Vagina (tissue), 2 donors: ENCODE results near the gene HOXB7. TPM values are rescaled to one million over a fixed set of nuclear protein-coding genes. Genes with fewer than 3 reads are reported as not detected.

Experiments used
- DNase-seq, 2 donors: peaks; one replicate each; pipeline ENCODE4 v3.0.0-alpha.2; 2017; ENCODE audit errors: extremely low spot score in 2 of 2
- H3K27ac ChIP-seq: fragments of 200-600 bp; sonication (generic); one replicate; pipeline ENCODE4 v1.5.1; 2019
- H3K27me3 ChIP-seq: fragments of 200-600 bp; sonication (generic); one replicate; pipeline ENCODE4 v1.5.1; 2019
- H3K36me3 ChIP-seq, 2 donors: fragments of 200-600 bp; sonication (generic); one replicate each; pipeline ENCODE4 v1.5.1; 2017 to 2019
- H3K4me1 ChIP-seq: fragments of 200-600 bp; sonication (generic); one replicate; pipeline ENCODE4 v1.5.1; 2019
- H3K4me3 ChIP-seq, 2 donors: fragments of 200-600 bp; sonication (generic); 1 replicate in 1 of 2; 2 replicates in 1 of 2; pipeline ENCODE4 v1.5.1; 2016 to 2019
- H3K9me3 ChIP-seq: fragments of 200-600 bp; sonication (generic); one replicate; pipeline ENCODE4 v1.5.1; 2019
- POLR2A ChIP-seq, 2 donors: fragments of 450-650 bp; IDR thresholded peaks; one replicate each; pipeline ENCODE4 v1.6.1; 2017; ENCODE audit warnings: antibody characterized with exemption in 2 of 2, mild to moderate bottlenecking in 2 of 2, moderate library complexity in 2 of 2
- POLR2AphosphoS5 ChIP-seq, 2 donors: sonication (generic); formaldehyde crosslinking; IDR thresholded peaks; one replicate each; pipeline ENCODE4 v1.9.0; 2017; ENCODE audit warnings: antibody characterized with exemption in 2 of 2, mild to moderate bottlenecking in 2 of 2, low read depth in 1 of 2; ENCODE audit not compliant: insufficient read depth in 1 of 2
- intact Hi-C: fragments of 100-400 bp; cut with DNase I; formaldehyde crosslinking; loops from one replicate; pipeline ENCODE4 v1.15.1; 2023
- total RNA-seq: library from RNA; depleted of rRNA; stranded (reverse); fragments of >200 nt; gene quantifications from one replicate; pipeline ENCODE4 v1.2.3, GENCODE V29; 2016
- TF ChIP-seq, protein P1 (sequence below), 3 experiments: fragments of 450-650 bp in 2 of 3; fragments of 200-600 bp in 1 of 3; sonication (generic) in 1 of 3; IDR thresholded peaks; one replicate each; pipeline ENCODE4 v1.5.1; 2017 to 2019; ENCODE audit warnings: antibody characterized with exemption in 3 of 3, mild to moderate bottlenecking in 2 of 3, moderate library complexity in 2 of 3

The HOXB7 gene
- total RNA-seq, 1 donor from 2014 or later = 3.2 TPM

GRCh38 chr17:48569674-48570324 lies 41.0 kb downstream of the HOXB7 start:
- TF ChIP-seq, protein P1, sequence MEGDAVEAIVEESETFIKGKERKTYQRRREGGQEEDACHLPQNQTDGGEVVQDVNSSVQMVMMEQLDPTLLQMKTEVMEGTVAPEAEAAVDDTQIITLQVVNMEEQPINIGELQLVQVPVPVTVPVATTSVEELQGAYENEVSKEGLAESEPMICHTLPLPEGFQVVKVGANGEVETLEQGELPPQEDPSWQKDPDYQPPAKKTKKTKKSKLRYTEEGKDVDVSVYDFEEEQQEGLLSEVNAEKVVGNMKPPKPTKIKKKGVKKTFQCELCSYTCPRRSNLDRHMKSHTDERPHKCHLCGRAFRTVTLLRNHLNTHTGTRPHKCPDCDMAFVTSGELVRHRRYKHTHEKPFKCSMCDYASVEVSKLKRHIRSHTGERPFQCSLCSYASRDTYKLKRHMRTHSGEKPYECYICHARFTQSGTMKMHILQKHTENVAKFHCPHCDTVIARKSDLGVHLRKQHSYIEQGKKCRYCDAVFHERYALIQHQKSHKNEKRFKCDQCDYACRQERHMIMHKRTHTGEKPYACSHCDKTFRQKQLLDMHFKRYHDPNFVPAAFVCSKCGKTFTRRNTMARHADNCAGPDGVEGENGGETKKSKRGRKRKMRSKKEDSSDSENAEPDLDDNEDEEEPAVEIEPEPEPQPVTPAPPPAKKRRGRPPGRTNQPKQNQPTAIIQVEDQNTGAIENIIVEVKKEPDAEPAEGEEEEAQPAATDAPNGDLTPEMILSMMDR (IDR thresholded peaks at IDR 0.05) = no peak
- TF ChIP-seq POLR2AphosphoS5 (IDR thresholded peaks at IDR 0.05; ENCODE audit: insufficient read depth in 1 of 2, low read depth in 1 of 2) (no peak), POLR2A (IDR thresholded peaks at IDR 0.05) (no peak)
- Histone ChIP-seq H3K27me3 (peaks cover 9% of the 10 kb centered on the region), H3K27ac (peak overlapping the region; percentile 5), H3K9me3 (no peaks in the 10 kb centered on the region), H3K4me1 (no peaks in the 10 kb centered on the region), H3K36me3 (no peaks in the 10 kb centered on the region), H3K4me3 (no peak overlapping the region)
- intact Hi-C loops = no loop called here
- no peak for DNase-seq

- TF ChIP-seq, protein P1 (IDR thresholded peaks at IDR 0.05) = no peak
- TF ChIP-seq POLR2AphosphoS5 (IDR thresholded peaks at IDR 0.05; ENCODE audit: insufficient read depth in 1 of 2, low read depth in 1 of 2) (no peak), POLR2A (IDR thresholded peaks at IDR 0.05) (no peak)
- intact Hi-C loops = no loop called here
- H3K9me3 ChIP-seq = no peaks in the 10 kb centered on the region
- H3K4me3 ChIP-seq = no peak overlapping the region
- no peaks in the 10 kb centered on the region for H3K4me1 ChIP-seq
- H3K27ac ChIP-seq = no peak overlapping the region
- DNase-seq = no peak
- H3K36me3 ChIP-seq = no peaks in the 10 kb centered on the region
- peaks cover 9% of the 10 kb centered on the region for H3K27me3 ChIP-seq
These were observed 41.6 kb downstream of the HOXB7 start for GRCh38 chr17:48569240-48569582.

DNA sequence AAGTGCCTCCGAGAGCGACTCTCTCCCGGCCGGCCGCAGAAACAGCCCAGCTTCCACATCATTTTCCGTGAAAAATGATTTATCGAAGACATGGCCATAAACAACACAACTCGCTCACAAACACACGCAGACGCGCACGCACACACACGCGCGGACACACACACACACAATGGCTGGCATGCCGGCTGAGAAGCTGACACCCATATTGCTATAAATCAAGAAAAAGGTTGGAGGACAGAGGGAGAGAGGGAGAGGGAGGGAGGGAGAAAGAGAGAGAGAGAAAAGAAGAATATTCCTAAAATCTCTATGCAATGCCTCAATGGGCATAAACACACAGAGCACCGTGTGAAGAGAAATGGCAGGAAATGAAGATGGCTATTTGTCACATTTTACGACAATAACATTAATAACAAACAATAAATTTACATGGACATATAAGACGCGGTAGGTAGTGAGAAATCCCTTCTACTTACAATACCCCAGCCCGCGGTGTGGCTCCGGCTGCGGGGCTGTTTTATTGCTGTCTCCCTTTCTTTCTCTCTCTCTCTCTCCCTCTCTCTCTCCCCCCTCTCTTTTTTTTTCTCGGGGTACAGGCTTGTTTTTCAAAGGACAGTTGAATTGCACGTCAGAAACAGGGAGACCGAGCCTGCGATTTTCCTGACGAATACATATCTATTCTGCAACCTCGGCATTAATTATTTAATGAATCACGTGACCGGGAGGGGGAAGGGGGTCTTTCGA lies 42.1 kb downstream of the HOXB7 start:
- no peaks in the 10 kb centered on the region for H3K4me1 ChIP-seq
- TF ChIP-seq POLR2AphosphoS5 (IDR thresholded peaks at IDR 0.05; ENCODE audit: insufficient read depth in 1 of 2, low read depth in 1 of 2) = no peak
- TF ChIP-seq POLR2A (IDR thresholded peaks at IDR 0.05) = no peak
- TF ChIP-seq, protein P1 (IDR thresholded peaks at IDR 0.05) = no peak
- intact Hi-C loops = no loop called here
- H3K27me3 ChIP-seq = peaks cover 9% of the 10 kb centered on the region
- no peak overlapping the region for H3K27ac ChIP-seq
- H3K36me3 ChIP-seq = no peaks in the 10 kb centered on the region
- H3K4me3 ChIP-seq = no peak overlapping the region
- DNase-seq = no peak
- H3K9me3 ChIP-seq = no peaks in the 10 kb centered on the region

DNA sequence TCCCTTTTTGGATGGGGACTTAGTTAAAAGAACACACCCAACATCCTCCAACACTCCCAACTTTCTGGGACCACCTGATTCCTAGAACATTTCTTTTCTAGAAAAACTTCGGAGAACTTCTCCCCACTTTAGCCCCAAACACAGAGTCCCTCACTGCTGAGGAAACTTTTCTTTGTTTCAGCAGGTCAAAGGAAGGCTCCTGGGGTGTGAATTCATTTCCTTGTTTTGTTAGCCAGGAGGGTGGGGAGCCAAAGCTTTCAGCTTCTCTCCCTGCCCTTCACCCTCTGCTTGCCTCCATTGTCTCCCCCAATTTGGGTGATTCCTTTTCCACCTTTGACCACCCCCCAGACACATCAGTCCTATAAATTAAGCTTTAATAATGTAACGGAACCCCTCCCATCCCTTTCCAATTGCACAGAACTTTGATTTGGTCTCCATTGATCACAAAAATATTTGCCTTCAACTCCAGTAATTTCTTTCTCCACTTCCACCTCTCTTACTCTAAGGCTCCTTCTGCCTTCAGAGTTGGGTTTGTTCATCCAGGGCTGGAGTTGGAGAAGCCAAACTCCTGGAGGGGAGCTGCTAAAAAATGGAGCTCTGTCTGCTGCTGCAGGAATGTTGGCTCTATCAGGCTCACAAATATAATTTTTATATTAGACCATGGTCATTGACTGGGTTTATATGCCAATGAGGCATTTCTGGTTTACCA lies 43.0 kb downstream of the HOXB7 start:
- H3K27me3 ChIP-seq = peaks cover 9% of the 10 kb centered on the region
- H3K4me1 ChIP-seq = no peaks in the 10 kb centered on the region
- TF ChIP-seq POLR2A (IDR thresholded peaks at IDR 0.05) (no peak), POLR2AphosphoS5 (IDR thresholded peaks at IDR 0.05; ENCODE audit: insufficient read depth in 1 of 2, low read depth in 1 of 2) (no peak)
- TF ChIP-seq, protein P1 (IDR thresholded peaks at IDR 0.05) = no peak
- H3K4me3 ChIP-seq = no peak overlapping the region
- no peaks in the 10 kb centered on the region for H3K9me3 ChIP-seq
- no peak for DNase-seq
- no peak overlapping the region for H3K27ac ChIP-seq
- intact Hi-C loops = no loop called here
- H3K36me3 ChIP-seq = no peaks in the 10 kb centered on the region
